ENCODE measurements around the gene C3orf20.

The C3orf20 gene

GRCh38 chr3:14789221-14789620 lies 114.3 kb downstream of the C3orf20 start:
- TF ChIP-seq TAF1 (IDR thresholded peaks at IDR 0.05; ENCODE audit: low read depth), result no peak
- TF ChIP-seq RAD21 (IDR thresholded peaks at IDR 0.05; ENCODE audit: low read depth), result no peak
- no peak for TF ChIP-seq EGR1 (IDR thresholded peaks at IDR 0.05)
- TF ChIP-seq CREB1 (IDR thresholded peaks at IDR 0.05; ENCODE audit: low read depth), result no peak
- TF ChIP-seq USF1 (IDR thresholded peaks at IDR 0.05), result no peak
- TF ChIP-seq CEBPB (IDR thresholded peaks at IDR 0.05), result no peak
- TF ChIP-seq TEAD4 (IDR thresholded peaks at IDR 0.05), result no peak
- TF ChIP-seq REST (IDR thresholded peaks at IDR 0.05; ENCODE audit: low read depth), result no peak
- TF ChIP-seq FOXM1 (IDR thresholded peaks at IDR 0.05; ENCODE audit: borderline replicate concordance, low read depth), result no peak
- TF ChIP-seq TCF12 (IDR thresholded peaks at IDR 0.05; ENCODE audit: low read depth), result no peak
- TF ChIP-seq NFIC (IDR thresholded peaks at IDR 0.05), result no peak

- TF ChIP-seq NFIC (IDR thresholded peaks at IDR 0.05) (no peak), FOXM1 (IDR thresholded peaks at IDR 0.05; ENCODE audit: borderline replicate concordance, low read depth) (no peak), TCF12 (IDR thresholded peaks at IDR 0.05; ENCODE audit: low read depth) (no peak), RAD21 (IDR thresholded peaks at IDR 0.05; ENCODE audit: low read depth) (no peak), CREB1 (IDR thresholded peaks at IDR 0.05; ENCODE audit: low read depth) (no peak), MAX (IDR thresholded peaks at IDR 0.05) (no peak), TAF1 (IDR thresholded peaks at IDR 0.05; ENCODE audit: low read depth) (no peak), REST (IDR thresholded peaks at IDR 0.05; ENCODE audit: low read depth) (no peak), ZBTB7A (IDR thresholded peaks at IDR 0.05; ENCODE audit: low read depth) (no peak), TEAD4 (IDR thresholded peaks at IDR 0.05) (no peak), CEBPB (IDR thresholded peaks at IDR 0.05) (no peak), YY1 (IDR thresholded peaks at IDR 0.05; ENCODE audit: low read depth) (no peak), USF1 (IDR thresholded peaks at IDR 0.05) (no peak), EP300 (IDR thresholded peaks at IDR 0.05; ENCODE audit: borderline replicate concordance) (no peak), EGR1 (IDR thresholded peaks at IDR 0.05) (no peak)
Measured at GRCh38 chr3:14789640-14790285, 114.8 kb downstream of the C3orf20 start.

- TF ChIP-seq RAD21 (IDR thresholded peaks at IDR 0.05; ENCODE audit: low read depth) (peak; percentile 92), NFIC (IDR thresholded peaks at IDR 0.05) (no peak), REST (IDR thresholded peaks at IDR 0.05; ENCODE audit: low read depth) (no peak)
Measured at GRCh38 chr3:14791343-14791945, 116.5 kb downstream of the C3orf20 start.

GRCh38 chr3:14792691-14793121 lies 117.8 kb downstream of the C3orf20 start:
- TF ChIP-seq FOXM1 (IDR thresholded peaks at IDR 0.05; ENCODE audit: borderline replicate concordance, low read depth) (no peak), TCF12 (IDR thresholded peaks at IDR 0.05; ENCODE audit: low read depth) (no peak), REST (IDR thresholded peaks at IDR 0.05; ENCODE audit: low read depth) (no peak), TAF1 (IDR thresholded peaks at IDR 0.05; ENCODE audit: low read depth) (no peak), NFIC (IDR thresholded peaks at IDR 0.05) (no peak), CREB1 (IDR thresholded peaks at IDR 0.05; ENCODE audit: low read depth) (no peak), CEBPB (IDR thresholded peaks at IDR 0.05) (no peak), ZBTB7A (IDR thresholded peaks at IDR 0.05; ENCODE audit: low read depth) (no peak), EGR1 (IDR thresholded peaks at IDR 0.05) (no peak), RAD21 (IDR thresholded peaks at IDR 0.05; ENCODE audit: low read depth) (no peak), EP300 (IDR thresholded peaks at IDR 0.05; ENCODE audit: borderline replicate concordance) (no peak), MAX (IDR thresholded peaks at IDR 0.05) (no peak), TEAD4 (IDR thresholded peaks at IDR 0.05) (no peak)

Data from Ishikawa (cell line).